ENCODE data around the gene RAB43. TPM values are rescaled to one million over a fixed set of nuclear protein-coding genes. Genes with fewer than 3 reads are reported as not detected.
"Not testable (repeated sequence)": the region's sequence is repeated elsewhere in the genome, so short reads cannot be mapped to it uniquely, and the experiment has no call there.

Gene RAB43
- total RNA-seq, 2 experiments from 2014 or later = 47.5 to 48.1 TPM

GRCh38 chr3:129068291-129068886 lies 53.2 kb downstream of the RAB43 start:
- no peaks in the 10 kb centered on the region for H3K36me3 ChIP-seq (ENCODE audit: insufficient read depth, low read length)
- H3K4me1 Mint-ChIP-seq (ENCODE audit: low read depth) = peaks cover 11% of the 10 kb centered on the region
- H3K27me3 ChIP-seq (ENCODE audit: control insufficient read depth in 1 of 2, insufficient read depth in 2 of 2, low read length in 2 of 2) = no peaks in the 10 kb centered on the region
- ChIA-PET CTCF (interaction anchor here (0.7 to 1.6 kb wide), 5 partner anchors 15 to 993 kb away, joined by 3 to 11 read pairs (median 4); no protein-coding TSS in a partner anchor), POLR2A (interaction anchor here (0.5 to 4.5 kb wide), 11 partner anchors 8 to 94 kb away, joined by 3 to 47 read pairs (median 4); partner anchors contain the start of gene RAB43)
- no peak overlapping the region for H3K27ac Mint-ChIP-seq
- no peaks in the 10 kb centered on the region for H3K36me3 Mint-ChIP-seq (ENCODE audit: low read depth)
- H3K4me3 Mint-ChIP-seq = peak overlapping the region; percentile 85
- peaks cover 5% of the 10 kb centered on the region for H3K4me1 ChIP-seq (ENCODE audit: insufficient read depth, low read length)
- peak overlapping the region; percentile 36 for H3K4me3 ChIP-seq (ENCODE audit: low read length)
- peak; percentile 50 for ATAC-seq (ENCODE audit: poor library complexity)
- intact Hi-C loops (cut with DNase I, micrococcal nuclease) = no loop called here
- peak in 2 of 14 experiments; percentile 8 to 29 for DNase-seq
- no peaks in the 10 kb centered on the region for H3K9me3 ChIP-seq (ENCODE audit: control insufficient read depth in 1 of 2, insufficient read depth in 1 of 2, low read length in 2 of 2)
- peaks cover 14% of the 10 kb centered on the region for H3K27me3 Mint-ChIP-seq
- TF ChIP-seq, protein P1, sequence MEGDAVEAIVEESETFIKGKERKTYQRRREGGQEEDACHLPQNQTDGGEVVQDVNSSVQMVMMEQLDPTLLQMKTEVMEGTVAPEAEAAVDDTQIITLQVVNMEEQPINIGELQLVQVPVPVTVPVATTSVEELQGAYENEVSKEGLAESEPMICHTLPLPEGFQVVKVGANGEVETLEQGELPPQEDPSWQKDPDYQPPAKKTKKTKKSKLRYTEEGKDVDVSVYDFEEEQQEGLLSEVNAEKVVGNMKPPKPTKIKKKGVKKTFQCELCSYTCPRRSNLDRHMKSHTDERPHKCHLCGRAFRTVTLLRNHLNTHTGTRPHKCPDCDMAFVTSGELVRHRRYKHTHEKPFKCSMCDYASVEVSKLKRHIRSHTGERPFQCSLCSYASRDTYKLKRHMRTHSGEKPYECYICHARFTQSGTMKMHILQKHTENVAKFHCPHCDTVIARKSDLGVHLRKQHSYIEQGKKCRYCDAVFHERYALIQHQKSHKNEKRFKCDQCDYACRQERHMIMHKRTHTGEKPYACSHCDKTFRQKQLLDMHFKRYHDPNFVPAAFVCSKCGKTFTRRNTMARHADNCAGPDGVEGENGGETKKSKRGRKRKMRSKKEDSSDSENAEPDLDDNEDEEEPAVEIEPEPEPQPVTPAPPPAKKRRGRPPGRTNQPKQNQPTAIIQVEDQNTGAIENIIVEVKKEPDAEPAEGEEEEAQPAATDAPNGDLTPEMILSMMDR (IDR thresholded peaks at IDR 0.05) = no peak
- no peaks in the 10 kb centered on the region for H3K9me3 Mint-ChIP-seq
- no peak overlapping the region for H3K27ac ChIP-seq (ENCODE audit: low read depth in 1 of 2, low read length in 2 of 2)

DNA sequence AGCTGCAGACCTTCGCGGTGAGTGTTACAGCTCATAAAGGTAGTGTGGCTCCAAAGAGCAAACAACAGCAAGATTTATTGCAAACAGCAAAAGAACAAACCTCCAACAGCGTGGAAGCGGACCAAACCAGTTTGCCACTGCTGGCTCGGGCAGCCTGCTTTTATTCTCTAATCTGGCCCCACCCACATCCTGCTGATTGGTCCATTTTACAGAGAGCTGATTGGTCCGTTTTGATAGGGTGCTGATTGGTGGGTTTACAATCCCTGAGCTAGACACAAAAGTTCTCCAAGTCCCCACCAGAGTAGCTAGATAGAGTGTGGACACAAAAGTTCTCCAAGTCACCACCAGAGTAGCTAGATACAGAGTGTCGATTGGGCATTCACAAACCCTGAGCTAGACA lies 53.9 kb downstream of the RAB43 start:
- H3K9me3 ChIP-seq (ENCODE audit: control insufficient read depth in 1 of 2, insufficient read depth in 1 of 2, low read length in 2 of 2); intact Hi-C loops (cut with DNase I, micrococcal nuclease); H3K4me1 ChIP-seq (ENCODE audit: insufficient read depth, low read length); H3K27me3 ChIP-seq (ENCODE audit: control insufficient read depth in 1 of 2, insufficient read depth in 2 of 2, low read length in 2 of 2); H3K36me3 Mint-ChIP-seq (ENCODE audit: low read depth); H3K9me3 Mint-ChIP-seq; H3K36me3 ChIP-seq (ENCODE audit: insufficient read depth, low read length); H3K4me3 ChIP-seq (ENCODE audit: low read length); H3K27ac ChIP-seq (ENCODE audit: low read depth in 1 of 2, low read length in 2 of 2): not testable (repeated sequence)
- peaks cover 14% of the 10 kb centered on the region for H3K27me3 Mint-ChIP-seq
- ChIA-PET POLR2A (interaction anchor here (0.9 to 4.5 kb wide), 3 partner anchors 17 to 64 kb away, joined by 3 to 47 read pairs (median 5); partner anchors contain the start of gene RAB43), CTCF (interaction anchor here (1.0 to 1.5 kb wide), 2 partner anchors 97 to 992 kb away, joined by 3 to 6 read pairs; no protein-coding TSS in a partner anchor)
- H3K4me1 Mint-ChIP-seq (ENCODE audit: low read depth) = peaks cover 11% of the 10 kb centered on the region
- peak in 2 of 14 experiments; percentile 20 to 36 for DNase-seq
- peak overlapping the region; percentile 25 for H3K27ac Mint-ChIP-seq
- peak overlapping the region; percentile 85 for H3K4me3 Mint-ChIP-seq
- ATAC-seq (ENCODE audit: poor library complexity) = peak; percentile 61

GRCh38 chr3:129065720-129066073 lies 55.9 kb downstream of the RAB43 start:
- Histone ChIP-seq H3K9me3 (ENCODE audit: control insufficient read depth in 1 of 2, insufficient read depth in 1 of 2, low read length in 2 of 2) (no peaks in the 10 kb centered on the region), H3K36me3 (ENCODE audit: insufficient read depth, low read length) (no peaks in the 10 kb centered on the region), H3K27ac (ENCODE audit: low read depth in 1 of 2, low read length in 2 of 2) (no peak overlapping the region), H3K4me3 (ENCODE audit: low read length) (no peak overlapping the region), H3K4me1 (ENCODE audit: insufficient read depth, low read length) (peaks cover 5% of the 10 kb centered on the region), H3K27me3 (ENCODE audit: control insufficient read depth in 1 of 2, insufficient read depth in 2 of 2, low read length in 2 of 2) (no peaks in the 10 kb centered on the region)
- POLR2A ChIA-PET = interaction anchor here (1.6 kb wide), 1 partner anchor 12 kb away, joined by 3 read pairs; no protein-coding TSS in a partner anchor
- Mint-ChIP-seq H3K9me3 (no peaks in the 10 kb centered on the region), H3K36me3 (ENCODE audit: low read depth) (no peaks in the 10 kb centered on the region), H3K27ac (no peak overlapping the region), H3K4me3 (no peak overlapping the region), H3K27me3 (peaks cover 14% of the 10 kb centered on the region), H3K4me1 (ENCODE audit: low read depth) (peaks cover 11% of the 10 kb centered on the region)
- TF ChIP-seq, protein P1 (IDR thresholded peaks at IDR 0.05) = no peak
- CTCF ChIA-PET = interaction anchor here (1.2 kb wide), 1 partner anchor 12 kb away, joined by 4 read pairs; no protein-coding TSS in a partner anchor
- no peak for DNase-seq
- intact Hi-C loops (cut with DNase I, micrococcal nuclease) = no loop called here
- ATAC-seq (ENCODE audit: poor library complexity) = no peak

Measured in CD4-positive, alpha-beta T cell (primary cell).